Mucosa of stomach (tissue), 1 donor: Measurements from ENCODE around the gene TMEM178B.
"Not testable (repeated sequence)": the region's sequence is repeated elsewhere in the genome, so short reads cannot be mapped to it uniquely, and the experiment has no call there.

Experiments
- H3K27me3 ChIP-seq: one replicate; pipeline ENCODE4 v1.7.0; 2013; ENCODE audit warnings: mild to moderate bottlenecking, low read length; ENCODE audit not compliant: control insufficient read depth, insufficient read depth
- H3K36me3 ChIP-seq: one replicate; pipeline ENCODE4 v1.7.0; 2013; ENCODE audit warnings: low read length; ENCODE audit not compliant: control insufficient read depth, insufficient read depth
- H3K4me1 ChIP-seq: one replicate; pipeline ENCODE4 v1.7.0; 2013; ENCODE audit warnings: mild to moderate bottlenecking, low read length; ENCODE audit not compliant: control insufficient read depth, insufficient read depth
- H3K4me3 ChIP-seq: one replicate; pipeline ENCODE4 v1.7.0; 2013; ENCODE audit warnings: low read length
- H3K9ac ChIP-seq: one replicate; pipeline ENCODE4 v1.7.0; 2013; ENCODE audit warnings: mild to moderate bottlenecking, low read length, moderate library complexity
- H3K9me3 ChIP-seq: one replicate; pipeline ENCODE4 v1.7.0; 2013; ENCODE audit warnings: mild to moderate bottlenecking, low read length, moderate library complexity; ENCODE audit not compliant: control insufficient read depth
- donor health status: Pancreatic carcinoma.

TMEM178B gene

GRCh38 chr7:141402277-141402996 lies 328.6 kb downstream of the TMEM178B start:
- Histone ChIP-seq H3K27me3 (no peaks in the 10 kb centered on the region), H3K9ac (no peak overlapping the region), H3K9me3 (no peaks in the 10 kb centered on the region), H3K4me1 (no peaks in the 10 kb centered on the region), H3K36me3 (no peaks in the 10 kb centered on the region), H3K4me3 (no peak overlapping the region)

- not testable (repeated sequence) for H3K27me3 ChIP-seq, H3K4me1 ChIP-seq, H3K9ac ChIP-seq, H3K4me3 ChIP-seq, H3K9me3 ChIP-seq, H3K36me3 ChIP-seq
Observed at GRCh38 chr7:141403846-141404245, 330.0 kb downstream of the TMEM178B start.

DNA sequence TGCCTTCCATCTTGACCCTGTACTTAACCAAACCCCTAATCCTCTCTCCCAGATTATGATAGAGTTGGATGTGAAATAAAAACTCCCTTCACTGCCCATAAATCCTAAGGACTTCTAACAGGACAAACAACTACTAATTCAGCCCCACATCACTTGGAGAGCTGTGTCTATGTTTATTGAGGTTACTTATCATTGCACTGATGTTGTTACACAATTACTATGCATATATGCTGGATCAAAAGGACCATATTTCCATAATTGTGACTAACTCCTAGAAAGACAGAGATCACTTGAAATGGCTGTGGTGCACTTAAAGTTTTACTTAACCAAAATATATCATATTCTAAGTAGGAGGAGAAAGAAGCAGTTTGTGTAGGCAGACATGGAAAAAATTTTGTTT lies 332.5 kb downstream of the TMEM178B start:
- H3K9ac ChIP-seq = no peak overlapping the region
- H3K9me3 ChIP-seq = no peaks in the 10 kb centered on the region
- no peaks in the 10 kb centered on the region for H3K27me3 ChIP-seq
- no peak overlapping the region for H3K4me3 ChIP-seq
- H3K4me1 ChIP-seq = no peaks in the 10 kb centered on the region
- H3K36me3 ChIP-seq = no peaks in the 10 kb centered on the region

- no peak overlapping the region for H3K9ac ChIP-seq
- H3K4me1 ChIP-seq = no peaks in the 10 kb centered on the region
- no peaks in the 10 kb centered on the region for H3K27me3 ChIP-seq
- no peaks in the 10 kb centered on the region for H3K9me3 ChIP-seq
- no peak overlapping the region for H3K4me3 ChIP-seq
- H3K36me3 ChIP-seq = no peaks in the 10 kb centered on the region
Observed at GRCh38 chr7:141407893-141408292, 334.0 kb downstream of the TMEM178B start.

- Histone ChIP-seq H3K9ac (no peak overlapping the region), H3K27me3 (no peaks in the 10 kb centered on the region), H3K9me3 (no peaks in the 10 kb centered on the region), H3K36me3 (no peaks in the 10 kb centered on the region), H3K4me3 (no peak overlapping the region), H3K4me1 (no peaks in the 10 kb centered on the region)
Observed at GRCh38 chr7:141408440-141408839, 334.6 kb downstream of the TMEM178B start.

GRCh38 chr7:141409219-141409618 lies 335.4 kb downstream of the TMEM178B start:
- no peaks in the 10 kb centered on the region for H3K36me3 ChIP-seq
- no peaks in the 10 kb centered on the region for H3K27me3 ChIP-seq
- no peak overlapping the region for H3K9ac ChIP-seq
- no peaks in the 10 kb centered on the region for H3K4me1 ChIP-seq
- no peak overlapping the region for H3K4me3 ChIP-seq
- no peaks in the 10 kb centered on the region for H3K9me3 ChIP-seq

DNA sequence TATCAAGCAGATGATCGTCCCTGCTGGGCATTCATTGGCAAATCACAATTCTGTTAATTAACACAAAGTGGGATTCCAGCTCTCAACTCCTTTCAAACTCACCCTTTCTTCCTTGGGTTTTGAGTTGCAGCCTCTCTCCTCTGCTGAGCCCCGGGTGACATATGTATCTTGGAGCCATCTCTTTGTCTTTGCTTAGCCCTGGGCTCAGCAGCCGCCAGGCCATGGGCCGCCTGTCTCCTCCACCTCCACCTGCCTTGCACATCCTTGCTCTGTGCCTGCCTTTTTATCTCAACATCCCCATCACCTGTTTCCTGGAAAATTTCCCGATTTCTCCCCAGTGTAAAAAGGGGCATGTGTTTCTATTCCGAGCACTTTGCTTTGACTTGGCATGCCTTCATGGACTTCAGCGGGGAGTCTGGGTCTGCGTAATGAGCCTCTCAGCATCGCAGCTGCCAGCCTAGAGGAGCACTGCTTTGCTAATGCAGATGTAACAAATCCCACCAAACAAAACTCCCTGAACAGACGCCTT lies 336.0 kb downstream of the TMEM178B start:
- Histone ChIP-seq H3K27me3 (no peaks in the 10 kb centered on the region), H3K36me3 (no peaks in the 10 kb centered on the region), H3K4me3 (no peak overlapping the region), H3K9me3 (no peaks in the 10 kb centered on the region), H3K9ac (no peak overlapping the region), H3K4me1 (no peaks in the 10 kb centered on the region)

DNA sequence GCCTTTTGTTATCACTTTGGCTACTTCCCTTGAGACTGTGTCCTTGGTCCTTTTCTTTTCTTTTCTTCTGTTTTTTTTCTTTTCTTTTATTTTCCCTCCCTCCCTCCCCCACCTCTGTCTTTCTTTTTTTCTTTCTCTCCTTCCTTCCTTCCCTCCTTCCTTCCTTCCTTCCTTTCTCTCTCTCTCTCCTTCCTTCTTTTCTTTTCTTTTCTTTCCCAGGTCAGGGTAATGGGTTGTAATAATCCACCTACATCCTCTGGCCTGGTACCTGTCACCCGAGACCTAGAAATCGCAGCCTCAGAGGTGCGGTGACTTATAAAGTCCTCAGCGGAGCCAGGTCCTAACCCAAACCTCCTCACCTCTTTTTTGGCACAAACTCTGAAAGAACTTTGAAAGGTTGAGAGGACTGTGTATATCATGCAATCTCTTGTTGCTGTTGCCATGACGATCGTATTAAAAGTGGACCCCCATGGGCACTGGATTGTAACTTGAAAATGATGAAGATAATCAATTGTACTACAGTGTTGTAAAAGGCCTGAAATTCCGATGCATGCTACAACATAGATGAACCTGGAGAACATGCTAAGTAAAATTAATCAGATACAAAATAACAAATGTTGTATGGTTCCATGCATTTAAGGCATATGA lies 336.6 kb downstream of the TMEM178B start:
- Histone ChIP-seq H3K9ac (no peak overlapping the region), H3K4me3 (no peak overlapping the region), H3K27me3 (no peaks in the 10 kb centered on the region), H3K4me1 (no peaks in the 10 kb centered on the region), H3K36me3 (no peaks in the 10 kb centered on the region), H3K9me3 (no peaks in the 10 kb centered on the region)

GRCh38 chr7:141411133-141411532 lies 337.3 kb downstream of the TMEM178B start:
- no peaks in the 10 kb centered on the region for H3K4me1 ChIP-seq
- no peaks in the 10 kb centered on the region for H3K9me3 ChIP-seq
- no peaks in the 10 kb centered on the region for H3K36me3 ChIP-seq
- no peaks in the 10 kb centered on the region for H3K27me3 ChIP-seq
- no peak overlapping the region for H3K9ac ChIP-seq
- H3K4me3 ChIP-seq = no peak overlapping the region

DNA sequence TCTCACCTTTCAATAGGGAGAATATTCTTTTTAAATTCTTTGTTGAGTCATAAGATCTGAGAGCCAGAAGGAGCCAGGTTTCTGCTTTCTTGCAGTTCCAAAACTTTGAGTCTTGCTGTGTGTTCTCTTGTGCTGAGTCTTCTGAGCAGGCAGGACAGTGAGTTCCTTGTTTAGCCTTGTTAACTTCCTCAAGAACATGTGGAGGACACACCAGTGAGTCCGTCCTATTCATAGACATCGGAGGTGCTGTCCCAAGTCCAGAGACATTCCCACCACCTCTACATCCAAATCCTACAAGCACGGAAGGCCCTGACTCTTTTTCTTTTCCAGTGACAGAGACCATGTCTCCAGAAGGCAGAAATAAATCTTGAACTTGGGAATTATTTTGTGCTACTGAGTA lies 342.1 kb downstream of the TMEM178B start:
- Histone ChIP-seq H3K36me3 (no peaks in the 10 kb centered on the region), H3K27me3 (no peaks in the 10 kb centered on the region), H3K9me3 (no peaks in the 10 kb centered on the region), H3K4me3 (no peak overlapping the region), H3K4me1 (no peaks in the 10 kb centered on the region), H3K9ac (no peak overlapping the region)

GRCh38 chr7:141416650-141417270 lies 342.9 kb downstream of the TMEM178B start:
- Histone ChIP-seq H3K4me1 (no peaks in the 10 kb centered on the region), H3K36me3 (no peaks in the 10 kb centered on the region), H3K9me3 (no peaks in the 10 kb centered on the region), H3K27me3 (no peaks in the 10 kb centered on the region), H3K9ac (no peak overlapping the region), H3K4me3 (no peak overlapping the region)

GRCh38 chr7:141417506-141417905 lies 343.6 kb downstream of the TMEM178B start:
- H3K9me3 ChIP-seq = no peaks in the 10 kb centered on the region
- no peaks in the 10 kb centered on the region for H3K4me1 ChIP-seq
- H3K9ac ChIP-seq = no peak overlapping the region
- H3K27me3 ChIP-seq = no peaks in the 10 kb centered on the region
- no peak overlapping the region for H3K4me3 ChIP-seq
- no peaks in the 10 kb centered on the region for H3K36me3 ChIP-seq
